ENCODE data around the gene ACOD1. TPM values are rescaled to one million over a fixed set of nuclear protein-coding genes. Genes with fewer than 3 reads are reported as not detected.

ACOD1 gene
- total RNA-seq, 1 donor from 2014 or later = not detected

- no peaks in the 10 kb centered on the region for H3K27me3 Mint-ChIP-seq (ENCODE audit: low read depth)
- DNase-seq (ENCODE audit: low spot score) = no peak
- H3K4me3 Mint-ChIP-seq (ENCODE audit: unreplicated experiment) = no peak overlapping the region
- H3K36me3 Mint-ChIP-seq (ENCODE audit: low read depth) = no peaks in the 10 kb centered on the region
- H3K9me3 Mint-ChIP-seq (ENCODE audit: low read depth) = peaks cover 10% of the 10 kb centered on the region
- peak overlapping the region; percentile 90 for H3K27ac Mint-ChIP-seq (ENCODE audit: unreplicated experiment)
- H3K4me1 Mint-ChIP-seq (ENCODE audit: low read depth) = peaks cover 36% of the 10 kb centered on the region
- no peak for TF ChIP-seq CTCF (IDR thresholded peaks at IDR 0.05)
These were observed 11.0 kb upstream of the ACOD1 start for GRCh38 chr13:76937281-76937820.

- H3K27me3 Mint-ChIP-seq (ENCODE audit: low read depth) = no peaks in the 10 kb centered on the region
- H3K36me3 Mint-ChIP-seq (ENCODE audit: low read depth) = no peaks in the 10 kb centered on the region
- DNase-seq (ENCODE audit: low spot score) = no peak
- no peak for TF ChIP-seq CTCF (IDR thresholded peaks at IDR 0.05)
- no peak overlapping the region for H3K27ac Mint-ChIP-seq (ENCODE audit: unreplicated experiment)
- peaks cover 10% of the 10 kb centered on the region for H3K9me3 Mint-ChIP-seq (ENCODE audit: low read depth)
- H3K4me1 Mint-ChIP-seq (ENCODE audit: low read depth) = peaks cover 39% of the 10 kb centered on the region
- no peak overlapping the region for H3K4me3 Mint-ChIP-seq (ENCODE audit: unreplicated experiment)
These were observed 9.1 kb upstream of the ACOD1 start for GRCh38 chr13:76939215-76939614.

GRCh38 chr13:76942363-76942762, 5.9 kb upstream of the ACOD1 start:
- Mint-ChIP-seq H3K4me1 (ENCODE audit: low read depth) (peaks cover 30% of the 10 kb centered on the region), H3K27ac (ENCODE audit: unreplicated experiment) (no peak overlapping the region), H3K4me3 (ENCODE audit: unreplicated experiment) (no peak overlapping the region), H3K36me3 (ENCODE audit: low read depth) (no peaks in the 10 kb centered on the region), H3K27me3 (ENCODE audit: low read depth) (no peaks in the 10 kb centered on the region), H3K9me3 (ENCODE audit: low read depth) (peaks cover 3% of the 10 kb centered on the region)
- TF ChIP-seq CTCF (IDR thresholded peaks at IDR 0.05) = no peak
- no peak for DNase-seq (ENCODE audit: low spot score)

- no peak for DNase-seq (ENCODE audit: low spot score)
- no peak overlapping the region for H3K4me3 Mint-ChIP-seq (ENCODE audit: unreplicated experiment)
- peaks cover 22% of the 10 kb centered on the region for H3K4me1 Mint-ChIP-seq (ENCODE audit: low read depth)
- H3K27me3 Mint-ChIP-seq (ENCODE audit: low read depth) = no peaks in the 10 kb centered on the region
- H3K36me3 Mint-ChIP-seq (ENCODE audit: low read depth) = no peaks in the 10 kb centered on the region
- no peak overlapping the region for H3K27ac Mint-ChIP-seq (ENCODE audit: unreplicated experiment)
- no peak for TF ChIP-seq CTCF (IDR thresholded peaks at IDR 0.05)
- peaks cover 3% of the 10 kb centered on the region for H3K9me3 Mint-ChIP-seq (ENCODE audit: low read depth)
These were observed 4.7 kb upstream of the ACOD1 start for GRCh38 chr13:76943646-76944045.

GRCh38 chr13:76944456-76944855, 3.9 kb upstream of the ACOD1 start:
- no peak for TF ChIP-seq CTCF (IDR thresholded peaks at IDR 0.05)
- Mint-ChIP-seq H3K9me3 (ENCODE audit: low read depth) (peaks cover 3% of the 10 kb centered on the region), H3K4me3 (ENCODE audit: unreplicated experiment) (no peak overlapping the region), H3K36me3 (ENCODE audit: low read depth) (no peaks in the 10 kb centered on the region), H3K27me3 (ENCODE audit: low read depth) (no peaks in the 10 kb centered on the region), H3K27ac (ENCODE audit: unreplicated experiment) (no peak overlapping the region), H3K4me1 (ENCODE audit: low read depth) (peaks cover 14% of the 10 kb centered on the region)
- no peak for DNase-seq (ENCODE audit: low spot score)

Measured in chondrocyte (in vitro differentiated cells).